GM19193 (cell line): ENCODE results near the gene NSRP1.

Experiments used
- POLR2A ChIP-seq: IDR thresholded peaks from 4 replicates; pipeline ENCODE4 v1.6.1; 2011; ENCODE audit not compliant: insufficient read depth, insufficient read length; ENCODE audit errors: extremely low read depth

Gene NSRP1, protein sequence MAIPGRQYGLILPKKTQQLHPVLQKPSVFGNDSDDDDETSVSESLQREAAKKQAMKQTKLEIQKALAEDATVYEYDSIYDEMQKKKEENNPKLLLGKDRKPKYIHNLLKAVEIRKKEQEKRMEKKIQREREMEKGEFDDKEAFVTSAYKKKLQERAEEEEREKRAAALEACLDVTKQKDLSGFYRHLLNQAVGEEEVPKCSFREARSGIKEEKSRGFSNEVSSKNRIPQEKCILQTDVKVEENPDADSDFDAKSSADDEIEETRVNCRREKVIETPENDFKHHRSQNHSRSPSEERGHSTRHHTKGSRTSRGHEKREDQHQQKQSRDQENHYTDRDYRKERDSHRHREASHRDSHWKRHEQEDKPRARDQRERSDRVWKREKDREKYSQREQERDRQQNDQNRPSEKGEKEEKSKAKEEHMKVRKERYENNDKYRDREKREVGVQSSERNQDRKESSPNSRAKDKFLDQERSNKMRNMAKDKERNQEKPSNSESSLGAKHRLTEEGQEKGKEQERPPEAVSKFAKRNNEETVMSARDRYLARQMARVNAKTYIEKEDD

DNA sequence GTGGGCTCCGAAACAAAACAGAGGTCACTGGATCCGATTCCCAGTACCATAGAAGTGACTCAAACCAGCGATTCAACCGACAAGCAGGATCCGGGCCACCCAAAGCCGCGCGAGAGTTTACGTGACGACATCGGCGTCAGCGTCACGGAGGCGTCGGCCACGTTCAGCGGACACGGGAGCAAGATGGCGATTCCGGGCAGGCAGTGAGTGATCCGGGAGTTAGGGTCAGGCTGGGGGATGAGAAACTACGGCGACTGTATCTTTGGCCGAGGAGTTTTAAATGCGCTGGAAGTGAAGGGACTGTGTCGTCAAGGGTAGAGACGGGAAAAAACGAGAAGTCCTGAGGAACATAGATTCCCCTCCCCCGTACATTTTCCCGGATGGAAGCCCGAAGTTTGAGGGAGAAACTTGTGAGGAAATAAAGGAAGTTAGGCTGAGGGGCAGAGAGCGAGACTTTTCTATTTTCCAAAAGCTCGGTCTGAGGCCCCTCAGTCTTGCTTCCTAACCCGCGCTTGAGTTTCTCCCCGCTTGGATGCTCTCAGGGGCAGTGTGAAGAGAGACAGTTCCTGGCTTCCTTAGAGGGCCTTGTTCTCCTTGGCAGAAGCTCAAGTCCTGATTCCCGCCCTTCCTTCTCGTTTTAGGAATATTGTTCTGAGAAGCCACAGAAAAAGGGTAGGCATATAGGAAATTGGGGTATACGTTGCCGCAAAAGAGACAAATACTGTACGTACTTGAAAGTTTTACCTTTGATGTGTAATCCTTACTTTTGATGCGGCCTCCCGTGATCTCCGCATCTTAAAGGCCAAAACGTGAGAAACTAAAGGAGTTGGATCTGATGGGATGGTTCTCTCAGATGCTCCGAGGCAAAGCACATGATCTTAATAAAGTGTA lies at the start of gene NSRP1:
Gene NSRP1, plus strand, starts transcription at position 156 of the 891 bp plus-strand sequence. Its CDS starts 28 bp downstream, at position 184.
- peak; percentile 98 for TF ChIP-seq POLR2A

DNA sequence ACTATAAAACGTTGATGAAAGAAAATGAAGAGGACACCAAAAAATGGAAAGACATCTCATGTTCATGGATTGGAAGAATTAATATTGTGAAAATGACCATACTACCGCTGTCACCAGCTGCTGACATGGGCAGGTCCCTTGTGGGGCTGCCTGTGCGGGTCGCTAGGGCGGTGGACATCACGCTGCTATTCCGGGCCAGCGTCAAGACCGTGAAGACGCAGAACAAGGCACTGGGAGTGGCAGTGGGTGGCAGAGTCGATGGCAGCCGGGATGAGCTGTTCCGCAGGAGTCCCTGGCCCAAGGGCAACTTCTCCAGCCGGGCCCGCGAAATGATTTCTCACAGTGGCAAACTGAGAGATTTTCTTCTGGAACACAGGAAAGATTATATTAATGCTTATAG lies 48.2 kb upstream of the NSRP1 start:
- no peak for TF ChIP-seq POLR2A

DNA sequence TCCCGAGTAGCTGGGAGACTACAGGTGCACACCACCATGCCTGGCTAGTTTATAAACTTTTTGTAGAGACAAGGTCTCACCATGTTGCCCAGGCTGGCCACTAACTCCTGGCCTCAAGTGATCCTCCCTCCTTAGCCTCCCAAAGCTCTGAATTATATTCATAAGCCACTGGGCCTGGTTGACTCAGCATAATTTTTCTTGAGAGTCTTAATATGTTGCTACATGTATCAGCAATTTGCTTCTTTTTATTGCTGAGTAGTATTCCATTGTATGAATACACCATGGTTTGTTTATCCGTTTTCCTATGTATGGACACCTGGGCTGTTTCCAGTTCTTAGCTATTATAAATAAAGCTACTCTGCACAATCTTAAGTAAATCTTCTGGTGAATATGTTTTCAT lies 42.4 kb upstream of the NSRP1 start:
- TF ChIP-seq POLR2A: no peak

DNA sequence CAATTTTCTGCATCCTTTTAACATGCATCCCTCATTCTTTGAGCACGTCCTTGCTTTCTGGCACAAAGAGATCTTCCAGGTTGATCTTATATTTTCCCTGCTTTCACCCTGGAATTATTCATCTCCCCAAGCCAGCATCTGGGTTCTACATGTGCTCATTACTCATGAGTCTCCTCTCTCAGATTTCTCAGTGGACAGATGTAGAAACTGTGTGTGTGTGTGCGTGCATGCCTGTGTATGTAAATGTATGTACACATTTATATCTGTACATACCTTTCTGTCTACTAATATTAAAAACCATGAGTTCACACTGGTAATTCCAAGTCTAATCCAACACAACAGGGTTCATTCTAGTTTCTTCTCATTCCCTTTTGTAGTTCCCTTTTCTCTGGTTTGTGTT lies 41.9 kb upstream of the NSRP1 start:
- no peak for TF ChIP-seq POLR2A

DNA sequence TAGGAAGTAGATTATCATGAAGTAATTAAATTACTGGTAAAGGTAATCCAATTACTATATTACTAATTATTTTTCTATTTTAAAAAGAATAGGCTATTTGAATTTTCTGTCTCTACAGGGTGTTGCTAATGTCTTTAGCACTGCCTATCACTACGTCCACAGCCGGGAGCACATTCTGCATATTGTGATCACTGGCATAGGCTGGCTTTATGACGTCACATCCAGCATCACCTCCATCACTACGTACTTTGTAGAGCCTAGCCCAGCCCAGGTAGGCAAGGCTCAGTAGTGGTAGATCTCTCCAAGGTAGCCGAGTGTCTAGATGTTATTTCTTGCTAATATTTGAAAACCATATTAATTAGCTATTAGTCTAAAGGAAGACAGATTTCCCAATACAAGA lies 33.8 kb upstream of the NSRP1 start:
- TF ChIP-seq POLR2A: no peak

DNA sequence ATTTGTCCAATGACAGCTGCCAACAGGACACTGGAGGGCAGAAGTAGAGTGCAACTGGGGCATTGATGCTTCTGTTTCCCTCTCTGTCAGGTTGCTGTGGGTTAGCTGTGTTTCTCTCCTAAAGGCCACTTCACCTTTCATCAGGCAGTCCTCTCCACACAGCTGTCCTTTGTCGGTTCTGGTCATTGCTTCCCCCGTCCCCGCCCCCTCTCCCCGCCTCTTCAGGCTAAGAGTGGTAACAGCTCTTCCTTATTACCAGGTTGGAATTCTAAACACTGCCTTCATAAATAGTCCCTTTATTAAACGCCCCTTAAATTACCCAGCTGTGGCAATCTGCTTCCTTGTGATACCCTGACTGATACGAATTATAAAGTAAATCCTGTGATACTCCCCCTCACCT lies 31.8 kb upstream of the NSRP1 start:
- no peak for TF ChIP-seq POLR2A

DNA sequence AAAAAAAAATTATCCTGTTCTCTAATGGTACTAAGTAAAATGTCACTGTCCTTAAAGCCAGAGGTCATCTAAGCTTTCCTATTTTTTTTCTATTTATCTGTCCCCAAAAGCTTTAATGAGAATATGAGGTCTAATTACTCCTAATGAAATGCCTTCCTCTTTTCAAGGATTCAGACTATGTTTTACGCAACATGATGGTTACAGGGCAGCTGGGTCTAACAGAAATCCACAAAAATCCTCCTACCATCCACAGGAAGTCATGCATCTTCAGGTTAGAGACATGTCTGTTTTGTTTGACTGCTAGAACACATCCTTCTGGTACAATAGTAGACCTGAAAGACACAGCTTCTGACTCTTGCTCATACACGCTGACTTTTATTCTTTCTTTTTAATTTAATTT lies 29.7 kb upstream of the NSRP1 start:
- no peak for TF ChIP-seq POLR2A

DNA sequence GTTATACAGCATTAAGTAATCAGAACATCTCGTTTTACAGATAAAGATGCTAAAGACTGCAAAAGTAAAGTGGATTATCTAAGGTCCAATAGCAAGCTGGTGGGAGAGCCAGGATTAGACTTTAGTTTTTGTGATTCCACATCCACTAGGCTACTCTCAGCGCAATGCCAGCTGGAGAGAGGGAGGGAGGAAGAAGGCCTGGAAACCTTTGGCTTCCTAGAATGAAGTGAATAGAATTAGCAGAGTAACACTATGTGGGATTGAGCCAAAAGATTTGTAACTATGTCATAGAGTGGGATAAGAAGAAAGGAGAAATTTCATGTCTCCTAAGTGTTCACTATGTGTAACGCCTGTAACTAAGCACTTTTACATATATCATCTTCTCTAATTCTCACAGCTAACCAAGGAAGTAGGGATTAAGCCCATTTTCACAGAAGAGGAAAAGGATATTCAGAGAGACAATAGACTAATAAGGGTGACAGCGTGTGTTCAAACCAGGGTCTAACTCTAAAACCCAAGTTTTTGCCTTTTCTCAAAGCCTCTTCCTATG lies 25.4 kb upstream of the NSRP1 start:
- no peak for TF ChIP-seq POLR2A

DNA sequence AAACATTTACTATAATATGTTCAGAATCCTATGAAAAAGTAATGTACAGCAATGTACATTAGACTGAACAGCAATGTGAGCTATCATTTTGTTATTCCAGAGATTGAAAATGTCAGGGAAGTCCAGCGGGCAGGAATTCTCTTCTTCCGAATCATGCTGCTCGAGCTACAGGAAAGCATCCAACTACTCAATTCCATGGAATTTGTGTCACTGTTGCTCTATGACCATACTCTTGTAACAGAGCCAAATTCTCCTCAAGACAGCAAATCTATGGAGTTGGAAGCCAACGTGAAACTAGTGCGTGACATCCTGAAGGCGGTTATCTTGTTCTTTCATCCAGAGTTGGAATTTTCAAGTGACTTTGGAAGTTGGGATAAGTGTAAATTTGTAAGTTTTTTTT lies 24.8 kb upstream of the NSRP1 start:
- no peak for TF ChIP-seq POLR2A

DNA sequence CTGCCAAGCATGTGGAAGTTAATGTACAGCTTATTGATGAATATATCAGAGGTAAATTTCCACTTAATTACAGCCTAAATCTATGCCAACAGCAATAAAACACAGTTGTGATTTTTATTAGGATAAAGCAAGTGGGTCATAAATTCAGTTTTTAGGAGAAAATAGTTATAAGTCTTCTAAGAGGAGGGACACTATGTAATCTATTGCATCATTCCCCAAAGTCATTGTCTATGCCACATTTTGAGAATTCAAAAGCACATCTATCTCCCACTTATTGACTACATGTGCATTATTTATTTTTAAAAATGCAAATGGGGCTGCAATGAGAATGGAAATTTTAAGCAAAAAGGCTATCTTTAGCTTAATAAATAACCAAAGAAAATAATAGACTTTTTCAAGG lies 23.7 kb upstream of the NSRP1 start:
- TF ChIP-seq POLR2A: no peak

DNA sequence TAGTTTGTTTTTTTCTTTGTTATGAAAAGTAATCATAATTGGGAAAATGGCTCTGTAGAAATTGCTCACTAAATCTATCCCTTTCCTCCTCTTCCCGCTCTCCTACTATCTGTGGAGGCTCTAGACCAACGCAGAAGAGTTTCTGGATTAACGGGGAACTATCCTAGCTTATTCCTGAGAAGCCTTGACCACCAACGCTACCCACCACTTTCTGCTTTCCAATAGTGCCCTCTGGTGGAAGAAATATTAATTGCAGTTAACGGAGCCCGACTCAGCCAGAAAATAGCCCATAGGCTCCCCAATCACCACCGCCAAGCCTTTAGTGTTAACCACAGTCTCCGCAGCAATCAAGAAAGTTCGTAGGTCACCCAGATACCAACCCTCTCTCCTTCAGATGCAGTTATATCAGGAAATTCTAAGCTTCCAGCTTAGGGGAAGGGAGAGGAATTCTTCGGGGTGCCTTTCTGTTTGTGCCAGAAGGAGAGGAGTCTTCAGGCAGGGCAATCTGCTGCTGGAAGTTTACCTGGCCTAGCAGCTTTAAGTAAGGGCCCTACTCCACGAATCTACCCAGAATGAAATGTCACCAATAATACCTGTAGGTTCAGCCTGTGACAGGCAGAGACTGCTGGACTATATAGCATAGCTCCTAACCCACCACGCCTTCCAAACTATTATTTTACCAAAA lies 23.0 kb upstream of the NSRP1 start:
- no peak for TF ChIP-seq POLR2A

DNA sequence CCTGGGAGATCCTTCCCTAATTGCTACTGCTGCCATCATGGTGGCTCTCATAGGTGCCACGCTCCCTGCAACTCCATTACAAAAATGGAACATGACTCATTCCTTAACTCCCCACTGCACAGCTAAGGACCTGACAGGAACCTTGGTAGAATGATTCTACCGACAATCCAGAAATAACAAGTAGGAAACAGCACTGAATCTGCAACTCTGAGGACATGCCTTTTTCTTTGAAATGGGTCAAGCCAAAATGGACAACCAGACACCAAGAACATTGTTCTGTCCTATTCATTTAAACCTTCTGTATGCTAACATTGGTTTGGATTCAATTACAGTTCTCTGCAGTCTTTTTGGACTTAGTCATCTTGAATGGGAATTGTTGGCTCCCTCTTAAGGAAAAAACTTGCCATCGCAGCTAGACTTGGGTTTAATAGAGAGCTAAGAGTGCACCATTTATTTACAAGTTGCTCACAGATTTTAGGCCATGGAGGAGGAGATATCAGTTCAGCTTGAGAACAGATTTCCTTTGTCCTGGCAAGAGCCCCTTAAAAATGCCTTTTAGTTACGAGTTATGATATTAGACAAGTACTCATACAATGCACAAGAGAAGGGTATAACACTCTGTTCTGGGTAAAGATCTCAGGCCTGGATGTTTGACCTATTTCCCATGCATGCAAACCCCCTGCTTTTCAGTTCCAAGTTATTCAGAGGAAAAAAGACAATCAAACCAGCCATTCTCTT lies 20.9 kb upstream of the NSRP1 start:
- TF ChIP-seq POLR2A: no peak

DNA sequence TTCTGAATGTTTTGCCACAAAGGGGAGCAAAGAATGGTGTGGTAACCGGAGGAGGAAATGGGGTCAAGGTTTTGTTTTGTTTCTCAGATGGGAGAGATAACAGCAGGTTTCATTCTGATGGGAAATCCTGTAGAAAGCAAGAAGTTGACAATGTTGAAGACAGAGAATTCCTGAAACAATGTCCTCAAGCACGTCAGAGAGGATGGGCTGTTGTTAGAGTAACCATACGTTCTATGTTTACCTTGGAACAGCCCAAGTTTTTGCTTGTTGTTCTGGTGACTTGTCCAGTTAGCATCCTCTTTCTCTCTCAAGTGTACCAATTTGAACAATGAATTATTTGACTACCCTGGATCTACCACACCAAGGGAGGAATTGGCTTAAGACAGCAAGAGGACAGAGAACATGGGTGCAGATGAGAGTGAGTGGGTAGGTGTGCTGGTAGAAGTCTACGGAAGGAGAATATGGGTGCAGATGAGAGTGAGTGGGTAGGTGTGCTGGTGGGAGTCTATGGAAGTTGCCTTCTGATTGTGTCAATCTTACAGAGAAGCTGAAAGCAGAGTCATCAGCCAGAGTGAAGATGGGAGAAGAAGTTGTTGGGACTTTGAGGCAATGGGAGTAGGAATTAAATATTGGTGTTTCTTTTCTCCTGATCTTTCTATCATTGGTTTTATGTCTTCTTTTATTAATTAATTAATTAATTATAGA lies 14.8 kb upstream of the NSRP1 start:
- TF ChIP-seq POLR2A: no peak
